ENCODE results near the gene TMEM25. TPM values are rescaled to one million over a fixed set of nuclear protein-coding genes. Genes with fewer than 3 reads are reported as not detected.

Gene TMEM25
- total RNA-seq, 2 donors from 2014 or later = 22.4 to 30.6 TPM

DNA sequence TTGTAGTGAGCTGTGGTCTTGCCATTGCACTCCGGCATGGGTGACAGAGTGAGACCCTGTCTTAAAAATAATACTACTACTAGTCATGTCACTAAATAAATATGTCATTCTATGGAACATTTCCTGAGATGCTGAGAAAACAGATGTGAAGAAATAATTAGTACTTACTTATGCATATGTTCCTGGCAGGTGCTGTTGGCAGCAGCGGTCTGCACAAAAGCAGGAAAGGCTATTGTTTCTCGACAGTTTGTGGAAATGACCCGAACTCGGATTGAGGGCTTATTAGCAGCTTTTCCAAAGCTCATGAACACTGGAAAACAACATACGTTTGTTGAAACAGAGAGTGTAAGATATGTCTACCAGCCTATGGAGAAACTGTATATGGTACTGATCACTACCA is 50.1 kb downstream of the TMEM25 start:
- Histone ChIP-seq H3K4me3 (ENCODE audit: low read length) (no peak overlapping the region), H3K9ac (ENCODE audit: extremely low read depth, low read length, poor library complexity, severe bottlenecking) (no peak overlapping the region), H3K9me3 (ENCODE audit: control insufficient read depth, low read length) (no peaks in the 10 kb centered on the region), H3K36me3 (ENCODE audit: control insufficient read depth, insufficient read depth, low read length) (peaks cover 67% of the 10 kb centered on the region), H3K27me3 (ENCODE audit: control insufficient read depth, insufficient read depth, low read length, poor library complexity, severe bottlenecking) (no peaks in the 10 kb centered on the region), H3K27ac (ENCODE audit: low read depth, low read length) (no peak overlapping the region), H3K4me1 (ENCODE audit: control insufficient read depth, insufficient read depth, low read length) (no peaks in the 10 kb centered on the region)
- no peak overlapping the region for H3K4me3 Mint-ChIP-seq
- no peak for DNase-seq
- TF ChIP-seq, protein P1, sequence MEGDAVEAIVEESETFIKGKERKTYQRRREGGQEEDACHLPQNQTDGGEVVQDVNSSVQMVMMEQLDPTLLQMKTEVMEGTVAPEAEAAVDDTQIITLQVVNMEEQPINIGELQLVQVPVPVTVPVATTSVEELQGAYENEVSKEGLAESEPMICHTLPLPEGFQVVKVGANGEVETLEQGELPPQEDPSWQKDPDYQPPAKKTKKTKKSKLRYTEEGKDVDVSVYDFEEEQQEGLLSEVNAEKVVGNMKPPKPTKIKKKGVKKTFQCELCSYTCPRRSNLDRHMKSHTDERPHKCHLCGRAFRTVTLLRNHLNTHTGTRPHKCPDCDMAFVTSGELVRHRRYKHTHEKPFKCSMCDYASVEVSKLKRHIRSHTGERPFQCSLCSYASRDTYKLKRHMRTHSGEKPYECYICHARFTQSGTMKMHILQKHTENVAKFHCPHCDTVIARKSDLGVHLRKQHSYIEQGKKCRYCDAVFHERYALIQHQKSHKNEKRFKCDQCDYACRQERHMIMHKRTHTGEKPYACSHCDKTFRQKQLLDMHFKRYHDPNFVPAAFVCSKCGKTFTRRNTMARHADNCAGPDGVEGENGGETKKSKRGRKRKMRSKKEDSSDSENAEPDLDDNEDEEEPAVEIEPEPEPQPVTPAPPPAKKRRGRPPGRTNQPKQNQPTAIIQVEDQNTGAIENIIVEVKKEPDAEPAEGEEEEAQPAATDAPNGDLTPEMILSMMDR (conservative IDR thresholded peaks at IDR 0.05) = no peak
- H3K27me3 Mint-ChIP-seq (ENCODE audit: insufficient read depth) = no peaks in the 10 kb centered on the region
- no peaks in the 10 kb centered on the region for H3K4me1 Mint-ChIP-seq
- H3K36me3 Mint-ChIP-seq (ENCODE audit: low read depth) = peaks cover 49% of the 10 kb centered on the region
- H3K27ac Mint-ChIP-seq = no peak overlapping the region
- 97% methylated on average over 5 of the region's 6 CpGs for WGBS, 2 experiments (ENCODE audit: insufficient coverage in 1 of 2, insufficient read length in 1 of 2)
- H3K9me3 Mint-ChIP-seq = no peaks in the 10 kb centered on the region

Other genes with a start within 250 kb of the TMEM25 start
- gene CD3E, start 226.5 kb upstream of the TMEM25 start, total RNA-seq = under 1 TPM in 1 of 2 donors, not detected in 1; 0.29 TPM
- under 1 TPM in 1 of 2 donors, not detected in 1; 0.92 TPM for gene CD3D, start 188.5 kb upstream of the TMEM25 start, total RNA-seq
- gene CD3G, start 186.8 kb upstream of the TMEM25 start, total RNA-seq = not detected
- 10 to 100 TPM; 39.6 to 42.6 TPM for gene UBE4A, start 171.6 kb upstream of the TMEM25 start, total RNA-seq
- gene ATP5MG, start 129.6 kb upstream of the TMEM25 start, total RNA-seq = 100 to 1,000 TPM; 214 to 283 TPM
- 10 to 100 TPM; 76.9 to 78.8 TPM for gene KMT2A, start 94.7 kb upstream of the TMEM25 start, total RNA-seq
- under 1 TPM; 0.42 to 0.46 TPM for gene TTC36, start 3.7 kb upstream of the TMEM25 start, total RNA-seq
- 10 to 100 TPM in 1 of 2 donors, 1 to 10 TPM in 1; 9.1 to 13.7 TPM for gene IFT46, start 34.7 kb downstream of the TMEM25 start, total RNA-seq
- gene ARCN1, start 41.2 kb downstream of the TMEM25 start, total RNA-seq = 100 to 1,000 TPM; 130 to 161 TPM
- 10 to 100 TPM; 45.9 to 54.9 TPM for gene PHLDB1, start 76.4 kb downstream of the TMEM25 start, total RNA-seq
- gene TREH, start 148.5 kb downstream of the TMEM25 start, total RNA-seq = not detected

Measured in endodermal cell (in vitro differentiated cells).